A549 (cell line): ENCODE data around the gene TMEM123.

Experiments used
- CBX8 ChIP-seq: fragments of 200-600 bp; sonication (generic); IDR thresholded peaks from 2 replicates; pipeline ENCODE4 v1.6.1; 2016
- CEBPB ChIP-seq, 2 experiments: fragments of >200 bp in 1 of 2; sonication (Bioruptor Twin) in 1 of 2; formaldehyde crosslinking in 1 of 2; IDR thresholded peaks; 2 replicates each; pipeline ENCODE4 v1.6.1; 2012 to 2016
- CTCF ChIP-seq: fragments of >200 bp; sonication (Bioruptor Twin); formaldehyde crosslinking; IDR thresholded peaks from 3 replicates; pipeline ENCODE4 v1.5.1; 2016
- EP300 ChIP-seq, 2 experiments: fragments of >200 bp; sonication (Bioruptor Twin); formaldehyde crosslinking; IDR thresholded peaks; 2 replicates in 1 of 2; 3 replicates in 1 of 2; pipeline ENCODE4 v1.6.1; 2016 to 2017
- FOSB ChIP-seq: fragments of 250-450 bp; sonication (Bioruptor Pico); IDR thresholded peaks from 2 replicates; pipeline ENCODE4 v1.5.0; 2020; ENCODE audit warnings: mild to moderate bottlenecking, moderate library complexity
- PBX3 ChIP-seq: IDR thresholded peaks from 2 replicates; pipeline ENCODE4 v1.6.1; 2012
- RNF2 ChIP-seq: fragments of 200-600 bp; sonication (generic); IDR thresholded peaks from 2 replicates; pipeline ENCODE4 v1.6.1; 2016; ENCODE audit warnings: low read depth, mild to moderate bottlenecking, antibody characterized with exemption, moderate library complexity, borderline replicate concordance
- SREBF2 ChIP-seq: fragments of 450-650 bp; IDR thresholded peaks from 2 replicates; pipeline ENCODE4 v1.6.1; 2014; ENCODE audit warnings: mild to moderate bottlenecking, moderate library complexity
- TF ChIP-seq, protein P1 (sequence below): fragments of 150-350 bp; IDR thresholded peaks from 2 replicates; pipeline ENCODE4 v1.6.1; 2014; ENCODE audit warnings: low read depth, mild to moderate bottlenecking, low read length
- TF ChIP-seq, protein P2 (sequence below): IDR thresholded peaks from 2 replicates; pipeline ENCODE4 v1.6.1; 2012
- TF ChIP-seq, protein P3 (sequence below): fragments of 450-650 bp; IDR thresholded peaks from 2 replicates; pipeline ENCODE4 v1.6.1; 2014; ENCODE audit warnings: antibody characterized with exemption

DNA sequence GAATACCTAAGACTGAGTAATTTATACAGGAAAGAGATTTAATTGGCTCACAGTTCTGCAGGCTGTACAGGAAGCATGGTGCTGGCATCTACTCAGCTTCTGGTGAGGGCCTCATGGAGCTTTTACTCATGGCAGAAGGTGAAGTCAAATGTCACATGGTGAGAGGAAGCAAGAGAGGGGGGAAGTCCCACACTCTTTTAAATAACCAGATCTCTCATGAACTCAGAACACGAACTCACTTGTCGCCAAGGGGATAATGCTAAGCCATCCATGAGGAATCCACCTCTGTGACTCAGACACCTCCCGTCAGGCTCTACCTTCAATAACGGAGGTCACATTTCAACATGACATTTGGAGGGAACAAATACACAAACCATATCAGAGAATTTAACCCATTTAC, 63.3 kb downstream of the TMEM123 start:
- TF ChIP-seq PBX3 (no peak), EP300 (IDR thresholded peaks at IDR 0.05) (no peak), SREBF2 (no peak), RNF2 (no peak), FOSB (CRISPR knock-in tag) (no peak), CBX8 (no peak), CEBPB (IDR thresholded peaks at IDR 0.05) (no peak), CTCF (no peak)
- TF ChIP-seq, protein P1, sequence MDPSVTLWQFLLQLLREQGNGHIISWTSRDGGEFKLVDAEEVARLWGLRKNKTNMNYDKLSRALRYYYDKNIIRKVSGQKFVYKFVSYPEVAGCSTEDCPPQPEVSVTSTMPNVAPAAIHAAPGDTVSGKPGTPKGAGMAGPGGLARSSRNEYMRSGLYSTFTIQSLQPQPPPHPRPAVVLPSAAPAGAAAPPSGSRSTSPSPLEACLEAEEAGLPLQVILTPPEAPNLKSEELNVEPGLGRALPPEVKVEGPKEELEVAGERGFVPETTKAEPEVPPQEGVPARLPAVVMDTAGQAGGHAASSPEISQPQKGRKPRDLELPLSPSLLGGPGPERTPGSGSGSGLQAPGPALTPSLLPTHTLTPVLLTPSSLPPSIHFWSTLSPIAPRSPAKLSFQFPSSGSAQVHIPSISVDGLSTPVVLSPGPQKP, result no peak
- TF ChIP-seq, protein P2, sequence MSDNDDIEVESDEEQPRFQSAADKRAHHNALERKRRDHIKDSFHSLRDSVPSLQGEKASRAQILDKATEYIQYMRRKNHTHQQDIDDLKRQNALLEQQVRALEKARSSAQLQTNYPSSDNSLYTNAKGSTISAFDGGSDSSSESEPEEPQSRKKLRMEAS, result no peak
- TF ChIP-seq, protein P3, sequence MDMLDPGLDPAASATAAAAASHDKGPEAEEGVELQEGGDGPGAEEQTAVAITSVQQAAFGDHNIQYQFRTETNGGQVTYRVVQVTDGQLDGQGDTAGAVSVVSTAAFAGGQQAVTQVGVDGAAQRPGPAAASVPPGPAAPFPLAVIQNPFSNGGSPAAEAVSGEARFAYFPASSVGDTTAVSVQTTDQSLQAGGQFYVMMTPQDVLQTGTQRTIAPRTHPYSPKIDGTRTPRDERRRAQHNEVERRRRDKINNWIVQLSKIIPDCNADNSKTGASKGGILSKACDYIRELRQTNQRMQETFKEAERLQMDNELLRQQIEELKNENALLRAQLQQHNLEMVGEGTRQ, result no peak
